HL-60 (cell line): ENCODE measurements around the gene CDK6.

Experiments
- POLR2AphosphoS5 ChIP-seq: IDR thresholded peaks from 2 replicates; pipeline ENCODE4 v1.6.1; 2012; ENCODE audit warnings: low read depth
- TF ChIP-seq, protein P1 (sequence below): IDR thresholded peaks from one replicate; pipeline ENCODE4 v1.5.1; 2011; ENCODE audit warnings: low read length, control low read depth, inconsistent platforms; ENCODE audit not compliant: insufficient read depth

GRCh38 chr7:92843781-92844180, 7.4 kb upstream of the CDK6 start:
- TF ChIP-seq, protein P1, sequence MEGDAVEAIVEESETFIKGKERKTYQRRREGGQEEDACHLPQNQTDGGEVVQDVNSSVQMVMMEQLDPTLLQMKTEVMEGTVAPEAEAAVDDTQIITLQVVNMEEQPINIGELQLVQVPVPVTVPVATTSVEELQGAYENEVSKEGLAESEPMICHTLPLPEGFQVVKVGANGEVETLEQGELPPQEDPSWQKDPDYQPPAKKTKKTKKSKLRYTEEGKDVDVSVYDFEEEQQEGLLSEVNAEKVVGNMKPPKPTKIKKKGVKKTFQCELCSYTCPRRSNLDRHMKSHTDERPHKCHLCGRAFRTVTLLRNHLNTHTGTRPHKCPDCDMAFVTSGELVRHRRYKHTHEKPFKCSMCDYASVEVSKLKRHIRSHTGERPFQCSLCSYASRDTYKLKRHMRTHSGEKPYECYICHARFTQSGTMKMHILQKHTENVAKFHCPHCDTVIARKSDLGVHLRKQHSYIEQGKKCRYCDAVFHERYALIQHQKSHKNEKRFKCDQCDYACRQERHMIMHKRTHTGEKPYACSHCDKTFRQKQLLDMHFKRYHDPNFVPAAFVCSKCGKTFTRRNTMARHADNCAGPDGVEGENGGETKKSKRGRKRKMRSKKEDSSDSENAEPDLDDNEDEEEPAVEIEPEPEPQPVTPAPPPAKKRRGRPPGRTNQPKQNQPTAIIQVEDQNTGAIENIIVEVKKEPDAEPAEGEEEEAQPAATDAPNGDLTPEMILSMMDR = no peak
- no peak for TF ChIP-seq POLR2AphosphoS5
